Subcutaneous abdominal adipose tissue (tissue), 5 donors: Measurements from ENCODE around the gene HDAC9.

Experiments used
- H3K27ac ChIP-seq: one replicate; pipeline ENCODE4 v1.7.0; 2013; ENCODE audit warnings: low read depth, mild to moderate bottlenecking, inconsistent platforms, low read length, moderate library complexity
- H3K27me3 ChIP-seq, 5 donors: one replicate each; pipeline ENCODE4 v1.7.0; 2013; ENCODE audit warnings: low read length in 5 of 5, inconsistent platforms in 1 of 5; ENCODE audit not compliant: control insufficient read depth in 5 of 5, insufficient read depth in 4 of 5
- H3K36me3 ChIP-seq, 5 donors: one replicate each; pipeline ENCODE4 v1.7.0; 2013; ENCODE audit warnings: low read length in 5 of 5; ENCODE audit not compliant: control insufficient read depth in 5 of 5, insufficient read depth in 5 of 5
- H3K4me1 ChIP-seq, 5 donors: one replicate each; pipeline ENCODE4 v1.7.0; 2013; ENCODE audit warnings: low read length in 5 of 5, mild to moderate bottlenecking in 3 of 5, moderate library complexity in 1 of 5; ENCODE audit not compliant: control insufficient read depth in 5 of 5, insufficient read depth in 5 of 5
- H3K4me3 ChIP-seq, 5 donors: one replicate each; pipeline ENCODE4 v1.7.0; 2013; ENCODE audit warnings: low read length in 5 of 5, low read depth in 1 of 5
- H3K9ac ChIP-seq, 5 donors: one replicate each; pipeline ENCODE4 v1.7.0; 2013; ENCODE audit warnings: low read length in 5 of 5, mild to moderate bottlenecking in 4 of 5, moderate library complexity in 3 of 5
- H3K9me3 ChIP-seq, 5 donors: one replicate each; pipeline ENCODE4 v1.7.0; 2013; ENCODE audit warnings: low read length in 5 of 5; ENCODE audit not compliant: control insufficient read depth in 5 of 5
- donor health status: healthy.
- donor health status: healthy.
- donor health status: healthy.
- donor health status: healthy.
- donor health status: healthy.

The HDAC9 gene

DNA sequence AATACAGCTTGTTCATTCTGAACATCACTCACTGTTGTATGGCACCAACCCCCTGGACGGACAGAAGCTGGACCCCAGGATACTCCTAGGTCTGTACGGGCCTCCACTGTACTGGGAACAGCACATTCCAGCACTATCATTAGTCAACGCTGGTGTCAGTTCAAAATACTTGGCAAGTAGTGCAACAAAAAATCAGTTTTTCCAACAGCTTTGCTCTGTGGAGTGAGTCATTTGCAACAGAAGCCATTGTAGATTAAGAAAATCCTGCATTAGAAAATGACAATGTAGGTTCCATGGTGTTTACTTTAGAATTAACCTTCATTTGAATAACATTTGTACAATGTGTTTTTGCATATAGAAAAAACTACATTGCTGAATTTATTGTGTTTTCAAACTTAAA is 266.6 kb downstream of the HDAC9 start:
- Histone ChIP-seq H3K9ac (no peak overlapping the region), H3K36me3 (peaks cover 0 to 2% (median 0%) of the 10 kb centered on the region in 5 donors), H3K27ac (no peak overlapping the region), H3K4me1 (peaks cover 0 to 9% (median 4%) of the 10 kb centered on the region in 5 donors), H3K27me3 (no peaks in the 10 kb centered on the region), H3K4me3 (no peak overlapping the region), H3K9me3 (no peaks in the 10 kb centered on the region)

DNA sequence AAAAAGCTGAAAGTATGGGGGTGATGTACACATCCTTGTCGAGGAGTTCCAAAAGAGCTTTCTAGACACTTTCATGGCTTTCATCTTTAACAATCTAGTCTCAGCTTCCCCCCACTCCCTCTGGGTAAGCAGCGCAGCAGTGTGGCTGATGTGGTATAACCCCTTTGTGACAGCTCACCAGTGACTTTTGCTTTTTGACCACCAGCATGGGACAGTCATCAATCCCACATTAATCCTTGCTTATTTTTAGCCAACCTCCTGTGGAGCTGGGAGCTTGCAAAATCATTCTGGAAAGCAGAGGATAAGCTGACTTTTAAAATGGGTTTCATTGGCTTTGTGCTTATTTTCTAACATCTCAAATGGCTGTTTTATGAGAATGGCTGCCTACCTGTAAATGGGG is 272.7 kb downstream of the HDAC9 start:
- Histone ChIP-seq H3K9ac (no peak overlapping the region), H3K27ac (no peak overlapping the region), H3K9me3 (no peaks in the 10 kb centered on the region), H3K27me3 (no peaks in the 10 kb centered on the region), H3K4me1 (peaks cover 0 to 6% (median 0%) of the 10 kb centered on the region in 5 donors), H3K4me3 (no peak overlapping the region), H3K36me3 (no peaks in the 10 kb centered on the region)

- H3K4me1 ChIP-seq, result peaks cover 0 to 6% (median 0%) of the 10 kb centered on the region in 5 donors
- no peak overlapping the region for H3K4me3 ChIP-seq
- no peak overlapping the region for H3K9ac ChIP-seq
- H3K27ac ChIP-seq, result no peak overlapping the region
- no peaks in the 10 kb centered on the region for H3K27me3 ChIP-seq
- no peaks in the 10 kb centered on the region for H3K36me3 ChIP-seq
- no peaks in the 10 kb centered on the region for H3K9me3 ChIP-seq
Observed at GRCh38 chr7:18770154-18770811, 274.7 kb downstream of the HDAC9 start.

DNA sequence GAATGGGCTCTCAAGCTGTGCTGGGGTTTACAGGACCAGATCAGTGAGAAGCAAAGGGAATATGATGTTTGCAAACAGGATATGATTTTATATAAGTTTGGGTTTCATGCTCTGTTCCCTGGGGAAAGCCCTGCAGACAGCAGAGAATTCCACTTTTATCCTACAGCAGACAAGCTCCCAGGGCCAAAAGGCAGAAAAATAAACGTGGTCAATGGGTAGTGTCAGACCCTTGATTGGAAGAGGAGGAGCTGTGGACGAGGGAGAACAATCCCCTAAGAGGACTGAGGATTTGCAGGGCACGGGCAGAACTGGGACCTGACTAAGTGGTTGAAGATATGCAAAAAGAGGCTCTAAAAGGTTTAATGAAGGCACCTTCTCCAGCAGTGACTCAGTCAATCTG is 275.3 kb downstream of the HDAC9 start:
- Histone ChIP-seq H3K9me3 (no peaks in the 10 kb centered on the region), H3K4me3 (no peak overlapping the region), H3K4me1 (peaks cover 0 to 6% (median 0%) of the 10 kb centered on the region in 5 donors), H3K27me3 (no peaks in the 10 kb centered on the region), H3K27ac (no peak overlapping the region), H3K9ac (no peak overlapping the region), H3K36me3 (no peaks in the 10 kb centered on the region)

DNA sequence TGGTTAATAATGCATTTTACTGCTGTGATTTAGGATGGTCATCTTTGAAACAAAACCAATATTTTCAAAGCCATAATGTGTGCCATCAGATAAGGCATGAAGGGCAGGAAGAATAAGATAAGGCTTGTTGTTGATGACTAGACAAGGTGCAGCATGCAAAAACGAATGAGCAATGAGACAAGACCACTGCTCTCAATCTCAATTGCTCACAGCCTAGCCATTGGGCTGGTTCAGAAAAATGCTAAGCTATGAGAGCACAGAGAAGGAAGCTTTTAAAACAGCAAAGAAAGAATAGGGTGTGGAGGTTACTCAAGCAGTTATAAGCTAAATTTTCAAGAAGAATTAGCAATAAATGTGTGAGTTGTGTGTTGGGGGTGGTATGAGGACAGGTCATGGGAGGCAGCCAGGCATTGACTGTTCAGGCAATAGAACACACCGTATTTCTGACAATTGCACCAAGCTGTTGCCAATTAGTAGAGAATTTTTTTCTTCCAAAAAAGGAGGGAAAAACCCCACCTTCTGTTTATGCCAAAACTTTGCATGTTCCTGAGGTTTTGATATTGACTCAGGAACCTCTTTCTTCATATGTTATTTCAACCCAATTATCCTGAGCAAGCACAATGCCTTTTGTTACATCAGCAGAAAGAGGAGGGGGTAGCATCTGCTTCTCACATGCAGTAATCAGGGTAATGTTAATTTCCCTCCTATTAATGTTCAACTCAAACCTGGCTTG is 276.5 kb downstream of the HDAC9 start:
- H3K4me3 ChIP-seq, result no peak overlapping the region

DNA sequence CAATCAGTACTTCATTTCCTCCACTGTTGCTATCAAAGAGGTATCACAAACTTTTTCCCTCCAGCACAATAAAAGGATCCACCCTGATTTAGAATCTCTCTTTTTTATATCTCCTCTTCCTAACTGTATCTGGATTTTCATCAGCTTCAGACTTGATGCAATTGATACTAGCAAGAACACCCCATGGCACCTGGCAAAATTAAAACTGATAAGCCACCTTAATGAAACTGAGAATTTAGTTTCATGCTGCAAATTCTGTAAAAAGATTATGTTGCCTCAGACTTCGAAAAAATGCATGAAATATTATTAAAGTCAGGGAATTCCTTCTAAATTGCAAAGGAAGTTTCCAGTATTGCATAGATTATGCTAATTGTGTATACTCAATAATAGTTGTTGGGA is 277.0 kb downstream of the HDAC9 start:
- no peak overlapping the region for H3K9ac ChIP-seq
- no peaks in the 10 kb centered on the region for H3K27me3 ChIP-seq
- H3K9me3 ChIP-seq, result no peaks in the 10 kb centered on the region
- no peak overlapping the region for H3K27ac ChIP-seq
- H3K4me1 ChIP-seq, result peaks cover 0 to 6% (median 0%) of the 10 kb centered on the region in 5 donors
- no peaks in the 10 kb centered on the region for H3K36me3 ChIP-seq
- no peak overlapping the region for H3K4me3 ChIP-seq

More for the DNA sequence above, 276.5 kb downstream of the HDAC9 start:
- Histone ChIP-seq H3K27ac (no peak overlapping the region), H3K4me1 (peaks cover 0 to 6% (median 0%) of the 10 kb centered on the region in 5 donors), H3K36me3 (no peaks in the 10 kb centered on the region), H3K9me3 (no peaks in the 10 kb centered on the region), H3K27me3 (no peaks in the 10 kb centered on the region), H3K9ac (no peak overlapping the region)

- H3K27ac ChIP-seq, result no peak overlapping the region
- H3K4me1 ChIP-seq, result peaks cover 0 to 19% (median 9%) of the 10 kb centered on the region in 5 donors
- no peak overlapping the region for H3K4me3 ChIP-seq
- H3K9me3 ChIP-seq, result no peaks in the 10 kb centered on the region
- H3K27me3 ChIP-seq, result no peaks in the 10 kb centered on the region
- no peaks in the 10 kb centered on the region for H3K36me3 ChIP-seq
- no peak overlapping the region for H3K9ac ChIP-seq
Observed at GRCh38 chr7:18777314-18777713, 281.8 kb downstream of the HDAC9 start.

DNA sequence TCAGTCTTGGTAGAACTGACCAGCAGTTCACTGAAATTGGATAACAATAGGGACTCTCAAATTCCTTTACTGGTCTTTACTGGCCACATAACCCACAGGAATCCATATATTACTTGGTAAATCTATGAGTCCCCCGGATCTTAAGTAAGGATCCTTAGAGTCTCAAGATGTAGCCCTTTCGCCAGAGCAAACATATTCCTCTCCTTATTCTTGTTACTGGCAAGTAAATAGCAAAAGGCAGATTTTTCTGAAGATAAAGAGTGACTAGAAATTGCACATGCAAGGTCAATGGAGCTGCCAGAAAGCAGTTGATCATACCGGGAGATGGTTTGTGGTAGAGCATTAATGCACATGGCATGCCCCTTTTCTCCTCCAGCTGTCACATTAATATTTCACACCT is 283.0 kb downstream of the HDAC9 start:
- H3K4me3 ChIP-seq, result no peak overlapping the region
- H3K9ac ChIP-seq, result no peak overlapping the region
- no peak overlapping the region for H3K27ac ChIP-seq
- H3K36me3 ChIP-seq, result no peaks in the 10 kb centered on the region
- peaks cover 0 to 23% (median 11%) of the 10 kb centered on the region in 5 donors for H3K4me1 ChIP-seq
- H3K9me3 ChIP-seq, result no peaks in the 10 kb centered on the region
- H3K27me3 ChIP-seq, result no peaks in the 10 kb centered on the region

DNA sequence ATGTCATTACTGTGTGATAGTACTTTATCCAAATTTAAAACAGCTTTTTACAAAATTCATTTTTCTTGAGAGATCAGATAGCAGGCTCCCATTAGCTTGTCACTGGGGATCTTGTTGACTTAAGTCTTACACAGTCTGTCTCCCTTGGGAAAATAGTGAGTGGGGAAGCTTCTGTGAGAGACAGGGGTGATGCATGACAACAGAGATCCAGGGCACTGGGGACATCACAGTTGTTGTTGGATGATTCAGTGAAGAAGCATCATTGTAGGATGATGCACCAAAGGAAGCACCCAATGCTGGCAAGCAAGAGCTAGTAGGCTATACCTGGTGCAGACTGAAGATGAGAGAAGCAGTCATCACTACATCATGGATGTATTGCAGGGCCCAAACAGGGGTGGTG is 284.7 kb downstream of the HDAC9 start:
- no peak overlapping the region for H3K9ac ChIP-seq
- H3K36me3 ChIP-seq, result no peaks in the 10 kb centered on the region
- H3K27ac ChIP-seq, result no peak overlapping the region
- no peaks in the 10 kb centered on the region for H3K9me3 ChIP-seq
- no peak overlapping the region for H3K4me3 ChIP-seq
- H3K27me3 ChIP-seq, result no peaks in the 10 kb centered on the region
- H3K4me1 ChIP-seq, result peaks cover 0 to 23% (median 11%) of the 10 kb centered on the region in 5 donors

DNA sequence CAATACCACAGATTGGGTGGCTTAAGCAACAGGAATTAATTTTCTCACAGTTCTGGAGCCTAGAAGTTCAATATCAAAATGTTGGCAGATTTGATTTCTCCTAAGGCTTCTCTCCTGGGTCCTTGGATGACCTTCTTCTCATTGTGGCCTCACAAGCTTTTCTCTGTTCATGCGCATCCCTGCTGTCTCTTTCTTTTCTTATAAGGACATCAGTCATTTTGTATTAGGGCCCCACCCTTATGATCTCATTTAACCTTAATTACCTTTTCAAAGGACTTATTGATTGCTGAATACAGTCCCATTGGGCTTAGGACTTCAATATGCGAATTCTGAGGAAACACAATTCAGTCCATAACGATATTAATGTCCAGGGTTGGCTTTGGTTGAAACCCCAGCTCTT is 285.4 kb downstream of the HDAC9 start:
- H3K4me1 ChIP-seq, result peaks cover 0 to 23% (median 11%) of the 10 kb centered on the region in 5 donors
- no peak overlapping the region for H3K9ac ChIP-seq
- H3K9me3 ChIP-seq, result no peaks in the 10 kb centered on the region
- no peak overlapping the region for H3K27ac ChIP-seq
- H3K27me3 ChIP-seq, result no peaks in the 10 kb centered on the region
- no peak overlapping the region for H3K4me3 ChIP-seq
- no peaks in the 10 kb centered on the region for H3K36me3 ChIP-seq
